H1 (cell line): ENCODE results near the gene GBP5.
"Not testable (repeated sequence)": the region's sequence is repeated elsewhere in the genome, so short reads cannot be mapped to it uniquely, and the experiment has no call there.

ENCODE experiments used
- BRCA1 ChIP-seq: IDR thresholded peaks from 2 replicates; pipeline ENCODE4 v1.6.1; 2012; ENCODE audit warnings: low read depth, low read length, improper control_type of control experiment
- CTCF ChIP-seq, 3 experiments: IDR thresholded peaks; 1 replicate in 2 of 3; 2 replicates in 1 of 3; pipeline versions ENCODE4 v1.5.1 to v1.6.1; 2011; ENCODE audit warnings: low read length in 3 of 3, mild to moderate bottlenecking in 3 of 3, inconsistent platforms in 2 of 3, low read depth in 1 of 3, moderate library complexity in 1 of 3; ENCODE audit not compliant: insufficient read depth in 1 of 3; ENCODE audit errors: control extremely low read depth in 1 of 3
- POLR2AphosphoS5 ChIP-seq: IDR thresholded peaks from 2 replicates; pipeline ENCODE4 v1.6.1; 2011; ENCODE audit warnings: low read depth, low read length
- RFX5 ChIP-seq: IDR thresholded peaks from 2 replicates; pipeline ENCODE4 v1.6.1; 2011; ENCODE audit warnings: low read depth, low read length, improper control_type of control experiment, borderline replicate concordance
- TCF12 ChIP-seq: IDR thresholded peaks from 2 replicates; pipeline ENCODE4 v1.6.1; 2011; ENCODE audit warnings: low read depth, mild to moderate bottlenecking, low read length

- TF ChIP-seq RFX5; CTCF (IDR thresholded peaks at IDR 0.05; ENCODE audit: control extremely low read depth in 1 of 3, insufficient read depth in 1 of 3, low read depth in 1 of 3, low read length in 3 of 3); BRCA1; POLR2AphosphoS5; TCF12: not testable (repeated sequence)
These were observed 27.2 kb upstream of the GBP5 start for GRCh38 chr1:89299739-89300463.
